ENCODE results near the gene EFL1.

DNA sequence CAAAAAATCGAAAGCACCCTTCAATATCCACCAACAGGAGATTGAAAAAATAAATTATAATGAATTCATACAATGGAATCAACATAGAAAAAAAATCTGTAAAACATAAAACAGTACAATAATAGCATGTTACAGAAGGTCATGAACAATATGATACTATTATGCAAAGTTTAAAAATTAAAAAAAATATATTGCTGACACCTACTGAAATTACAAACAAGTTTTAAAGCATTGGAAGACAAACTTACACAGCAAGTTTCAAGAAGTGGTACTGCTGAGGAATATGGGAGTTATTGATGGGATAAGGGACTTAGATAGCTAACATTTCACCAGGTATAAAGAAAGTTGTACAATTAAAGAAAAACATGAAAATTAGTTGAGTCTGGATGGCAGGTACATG is 89.4 kb downstream of the EFL1 start:
- TF ChIP-seq, protein P1, sequence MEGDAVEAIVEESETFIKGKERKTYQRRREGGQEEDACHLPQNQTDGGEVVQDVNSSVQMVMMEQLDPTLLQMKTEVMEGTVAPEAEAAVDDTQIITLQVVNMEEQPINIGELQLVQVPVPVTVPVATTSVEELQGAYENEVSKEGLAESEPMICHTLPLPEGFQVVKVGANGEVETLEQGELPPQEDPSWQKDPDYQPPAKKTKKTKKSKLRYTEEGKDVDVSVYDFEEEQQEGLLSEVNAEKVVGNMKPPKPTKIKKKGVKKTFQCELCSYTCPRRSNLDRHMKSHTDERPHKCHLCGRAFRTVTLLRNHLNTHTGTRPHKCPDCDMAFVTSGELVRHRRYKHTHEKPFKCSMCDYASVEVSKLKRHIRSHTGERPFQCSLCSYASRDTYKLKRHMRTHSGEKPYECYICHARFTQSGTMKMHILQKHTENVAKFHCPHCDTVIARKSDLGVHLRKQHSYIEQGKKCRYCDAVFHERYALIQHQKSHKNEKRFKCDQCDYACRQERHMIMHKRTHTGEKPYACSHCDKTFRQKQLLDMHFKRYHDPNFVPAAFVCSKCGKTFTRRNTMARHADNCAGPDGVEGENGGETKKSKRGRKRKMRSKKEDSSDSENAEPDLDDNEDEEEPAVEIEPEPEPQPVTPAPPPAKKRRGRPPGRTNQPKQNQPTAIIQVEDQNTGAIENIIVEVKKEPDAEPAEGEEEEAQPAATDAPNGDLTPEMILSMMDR (IDR thresholded peaks at IDR 0.05) = no peak
- TF ChIP-seq POLR2A (IDR thresholded peaks at IDR 0.05) = no peak
